Heart left ventricle (tissue), 13 donors: ENCODE results near the gene DMKN.

ENCODE experiments used
- POLR2A ChIP-seq, 2 donors: fragments of 450-650 bp; IDR thresholded peaks; one replicate each; pipeline ENCODE4 v1.6.1; 2017; ENCODE audit warnings: antibody characterized with exemption in 2 of 2, mild to moderate bottlenecking in 2 of 2, moderate library complexity in 2 of 2
- TF ChIP-seq, protein P1 (sequence below), 12 donors: fragments of 200-600 bp; sonication (generic) in 4 of 12; IDR thresholded peaks; one replicate each; pipeline versions ENCODE4 v1.5.0 to v1.8.0; 2018 to 2022; ENCODE audit warnings: antibody characterized with exemption in 12 of 12, mild to moderate bottlenecking in 5 of 12
- donor health status: ischemic (EF 13 %, LVEDD 7.1; RV severe dilation, severe dysfunction).
- donor health status: DM: no; HTN: yes; CAD: no.
- donor health status: DM: no; HTN: no; CAD: no.
- donor health status: ischemic (EF 25% LVEDD 6.9; RV normal size, moderate dysfunction).
- donor health status: ischemic (EF 25% LVEDD 5.7; RV mildly dilated, moderate dysfunction).
- donor health status: ischemic (EF 35%, LVEDD 5.7; RV mildly dilated, moderate dysfunction).
- donor health status: nonischemic (EF 11% LVEDD 7.7; RV severe dilation, severe dysfunction).
- donor health status: DM: yes; HTN: yes; CAD: no.
- donor health status: PGD.
- donor health status: ischemic (EF 29% LVEDD 5.4; RV normal size, mild dysfunction).
- donor health status: nonischemic (EF 23%, LVEDD 6.1; RV moderate dilation, normal function).

- TF ChIP-seq, protein P1, sequence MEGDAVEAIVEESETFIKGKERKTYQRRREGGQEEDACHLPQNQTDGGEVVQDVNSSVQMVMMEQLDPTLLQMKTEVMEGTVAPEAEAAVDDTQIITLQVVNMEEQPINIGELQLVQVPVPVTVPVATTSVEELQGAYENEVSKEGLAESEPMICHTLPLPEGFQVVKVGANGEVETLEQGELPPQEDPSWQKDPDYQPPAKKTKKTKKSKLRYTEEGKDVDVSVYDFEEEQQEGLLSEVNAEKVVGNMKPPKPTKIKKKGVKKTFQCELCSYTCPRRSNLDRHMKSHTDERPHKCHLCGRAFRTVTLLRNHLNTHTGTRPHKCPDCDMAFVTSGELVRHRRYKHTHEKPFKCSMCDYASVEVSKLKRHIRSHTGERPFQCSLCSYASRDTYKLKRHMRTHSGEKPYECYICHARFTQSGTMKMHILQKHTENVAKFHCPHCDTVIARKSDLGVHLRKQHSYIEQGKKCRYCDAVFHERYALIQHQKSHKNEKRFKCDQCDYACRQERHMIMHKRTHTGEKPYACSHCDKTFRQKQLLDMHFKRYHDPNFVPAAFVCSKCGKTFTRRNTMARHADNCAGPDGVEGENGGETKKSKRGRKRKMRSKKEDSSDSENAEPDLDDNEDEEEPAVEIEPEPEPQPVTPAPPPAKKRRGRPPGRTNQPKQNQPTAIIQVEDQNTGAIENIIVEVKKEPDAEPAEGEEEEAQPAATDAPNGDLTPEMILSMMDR (IDR thresholded peaks at IDR 0.05), result no peak
- TF ChIP-seq POLR2A (IDR thresholded peaks at IDR 0.05), result no peak
Observed at GRCh38 chr19:35516310-35516709, 2.9 kb upstream of the DMKN start.
